ENCODE data around the gene PNPLA8.
"Not testable (repeated sequence)": the region's sequence is repeated elsewhere in the genome, so short reads cannot be mapped to it uniquely, and the experiment has no call there.

PNPLA8 gene

GRCh38 chr7:108466322-108466721 is 59.6 kb downstream of the PNPLA8 start:
- not testable (repeated sequence) for H3K36me3 Mint-ChIP-seq (ENCODE audit: low read depth); H3K27me3 Mint-ChIP-seq; H3K27ac Mint-ChIP-seq; H3K9me3 Mint-ChIP-seq; H3K4me3 Mint-ChIP-seq
- H3K4me1 Mint-ChIP-seq (ENCODE audit: low read depth), result peaks cover 40% of the 10 kb centered on the region

- Mint-ChIP-seq H3K27ac (no peak overlapping the region), H3K9me3 (no peaks in the 10 kb centered on the region), H3K4me1 (ENCODE audit: low read depth) (peaks cover 53% of the 10 kb centered on the region), H3K27me3 (peaks cover 4% of the 10 kb centered on the region), H3K36me3 (ENCODE audit: low read depth) (no peaks in the 10 kb centered on the region), H3K4me3 (no peak overlapping the region)
These were observed 61.2 kb downstream of the PNPLA8 start for GRCh38 chr7:108464743-108465142.

- H3K27ac Mint-ChIP-seq, result no peak overlapping the region
- H3K4me3 Mint-ChIP-seq, result no peak overlapping the region
These were observed 62.3 kb downstream of the PNPLA8 start for GRCh38 chr7:108463613-108464012.

GRCh38 chr7:108461840-108462239 is 64.1 kb downstream of the PNPLA8 start:
- Mint-ChIP-seq H3K27me3 (peaks cover 25% of the 10 kb centered on the region), H3K4me1 (ENCODE audit: low read depth) (peaks cover 55% of the 10 kb centered on the region), H3K4me3 (no peak overlapping the region), H3K9me3 (no peaks in the 10 kb centered on the region), H3K27ac (no peak overlapping the region), H3K36me3 (ENCODE audit: low read depth) (no peaks in the 10 kb centered on the region)

More at GRCh38 chr7:108463613-108464012, 62.3 kb downstream of the PNPLA8 start:
- H3K27me3 Mint-ChIP-seq, result peaks cover 7% of the 10 kb centered on the region
- no peaks in the 10 kb centered on the region for H3K36me3 Mint-ChIP-seq (ENCODE audit: low read depth)
- no peaks in the 10 kb centered on the region for H3K9me3 Mint-ChIP-seq
- peaks cover 50% of the 10 kb centered on the region for H3K4me1 Mint-ChIP-seq (ENCODE audit: low read depth)

- Mint-ChIP-seq H3K9me3 (no peaks in the 10 kb centered on the region), H3K27ac (no peak overlapping the region), H3K27me3 (peaks cover 27% of the 10 kb centered on the region), H3K36me3 (ENCODE audit: low read depth) (no peaks in the 10 kb centered on the region), H3K4me3 (no peak overlapping the region), H3K4me1 (ENCODE audit: low read depth) (peaks cover 55% of the 10 kb centered on the region)
These were observed 65.0 kb downstream of the PNPLA8 start for GRCh38 chr7:108460964-108461363.

- Mint-ChIP-seq H3K4me1 (ENCODE audit: low read depth) (peaks cover 55% of the 10 kb centered on the region), H3K27ac (no peak overlapping the region), H3K27me3 (peaks cover 27% of the 10 kb centered on the region), H3K9me3 (no peaks in the 10 kb centered on the region), H3K36me3 (ENCODE audit: low read depth) (no peaks in the 10 kb centered on the region), H3K4me3 (no peak overlapping the region)
These were observed 65.9 kb downstream of the PNPLA8 start for GRCh38 chr7:108459922-108460551.

- no peaks in the 10 kb centered on the region for H3K36me3 Mint-ChIP-seq (ENCODE audit: low read depth)
- peaks cover 52% of the 10 kb centered on the region for H3K4me1 Mint-ChIP-seq (ENCODE audit: low read depth)
- peaks cover 32% of the 10 kb centered on the region for H3K27me3 Mint-ChIP-seq
- no peak overlapping the region for H3K27ac Mint-ChIP-seq
- H3K9me3 Mint-ChIP-seq, result no peaks in the 10 kb centered on the region
- peak overlapping the region; percentile 50 for H3K4me3 Mint-ChIP-seq
These were observed 68.1 kb downstream of the PNPLA8 start for GRCh38 chr7:108457871-108458270.

- Mint-ChIP-seq H3K4me3 (peak overlapping the region; percentile 71), H3K27ac (no peak overlapping the region), H3K27me3 (peaks cover 37% of the 10 kb centered on the region), H3K9me3 (no peaks in the 10 kb centered on the region), H3K36me3 (ENCODE audit: low read depth) (no peaks in the 10 kb centered on the region), H3K4me1 (ENCODE audit: low read depth) (peaks cover 51% of the 10 kb centered on the region)
These were observed 68.9 kb downstream of the PNPLA8 start for GRCh38 chr7:108456845-108457540.

- no peaks in the 10 kb centered on the region for H3K9me3 Mint-ChIP-seq
- H3K4me3 Mint-ChIP-seq, result peak within 1 kb of the TSS; percentile 77
- H3K36me3 Mint-ChIP-seq (ENCODE audit: low read depth), result no peaks in the 10 kb centered on the region
- H3K27me3 Mint-ChIP-seq, result peaks cover 44% of the 10 kb centered on the region
- peaks cover 49% of the 10 kb centered on the region for H3K4me1 Mint-ChIP-seq (ENCODE audit: low read depth)
- no peak within 1 kb of the TSS for H3K27ac Mint-ChIP-seq
These were observed 69.8 kb downstream of the PNPLA8 start, which contains the start of gene NRCAM for GRCh38 chr7:108455998-108456677. Gene NRCAM (minus strand): TSS chr7:108456436. CDS start chr7:108240064, 216,372 bp downstream.

GRCh38 chr7:108455551-108455997 is 70.4 kb downstream of the PNPLA8 start:
- H3K4me3 Mint-ChIP-seq, result peak overlapping the region; percentile 77
- H3K9me3 Mint-ChIP-seq, result no peaks in the 10 kb centered on the region
- H3K36me3 Mint-ChIP-seq (ENCODE audit: low read depth), result no peaks in the 10 kb centered on the region
- H3K4me1 Mint-ChIP-seq (ENCODE audit: low read depth), result peaks cover 45% of the 10 kb centered on the region
- no peak overlapping the region for H3K27ac Mint-ChIP-seq
- H3K27me3 Mint-ChIP-seq, result peaks cover 43% of the 10 kb centered on the region

GRCh38 chr7:108454674-108455550 is 71.0 kb downstream of the PNPLA8 start:
- Mint-ChIP-seq H3K4me1 (ENCODE audit: low read depth) (peaks cover 40% of the 10 kb centered on the region), H3K9me3 (no peaks in the 10 kb centered on the region), H3K4me3 (peak overlapping the region; percentile 84), H3K36me3 (ENCODE audit: low read depth) (no peaks in the 10 kb centered on the region), H3K27ac (peak overlapping the region; percentile 53), H3K27me3 (peaks cover 47% of the 10 kb centered on the region)

- H3K4me3 Mint-ChIP-seq, result peak overlapping the region; percentile 84
- H3K27ac Mint-ChIP-seq, result no peak overlapping the region
- no peaks in the 10 kb centered on the region for H3K36me3 Mint-ChIP-seq (ENCODE audit: low read depth)
- peaks cover 53% of the 10 kb centered on the region for H3K27me3 Mint-ChIP-seq
- no peaks in the 10 kb centered on the region for H3K9me3 Mint-ChIP-seq
- peaks cover 38% of the 10 kb centered on the region for H3K4me1 Mint-ChIP-seq (ENCODE audit: low read depth)
These were observed 71.6 kb downstream of the PNPLA8 start for GRCh38 chr7:108454317-108454673.

- Mint-ChIP-seq H3K36me3 (ENCODE audit: low read depth) (no peaks in the 10 kb centered on the region), H3K4me1 (ENCODE audit: low read depth) (peaks cover 43% of the 10 kb centered on the region), H3K4me3 (no peak overlapping the region), H3K27ac (no peak overlapping the region), H3K27me3 (peaks cover 52% of the 10 kb centered on the region), H3K9me3 (no peaks in the 10 kb centered on the region)
These were observed 72.6 kb downstream of the PNPLA8 start for GRCh38 chr7:108453320-108453719.

- H3K36me3 Mint-ChIP-seq (ENCODE audit: low read depth), result no peaks in the 10 kb centered on the region
- no peak overlapping the region for H3K4me3 Mint-ChIP-seq
- H3K4me1 Mint-ChIP-seq (ENCODE audit: low read depth), result peaks cover 45% of the 10 kb centered on the region
- peaks cover 48% of the 10 kb centered on the region for H3K27me3 Mint-ChIP-seq
- H3K9me3 Mint-ChIP-seq, result no peaks in the 10 kb centered on the region
- no peak overlapping the region for H3K27ac Mint-ChIP-seq
These were observed 73.2 kb downstream of the PNPLA8 start for GRCh38 chr7:108452707-108453106.

Data from stimulated activated naive CD8-positive, alpha-beta T cell treated with anti-CD3 and anti-CD28 coated beads, Interleukin-15, Interleukin-2, amounts not matched to agents 100 ng/mL and 50 ng/mL, for 24 hours (primary cell).